Measurements from ENCODE around the gene DCTN3.

Gene DCTN3

DNA sequence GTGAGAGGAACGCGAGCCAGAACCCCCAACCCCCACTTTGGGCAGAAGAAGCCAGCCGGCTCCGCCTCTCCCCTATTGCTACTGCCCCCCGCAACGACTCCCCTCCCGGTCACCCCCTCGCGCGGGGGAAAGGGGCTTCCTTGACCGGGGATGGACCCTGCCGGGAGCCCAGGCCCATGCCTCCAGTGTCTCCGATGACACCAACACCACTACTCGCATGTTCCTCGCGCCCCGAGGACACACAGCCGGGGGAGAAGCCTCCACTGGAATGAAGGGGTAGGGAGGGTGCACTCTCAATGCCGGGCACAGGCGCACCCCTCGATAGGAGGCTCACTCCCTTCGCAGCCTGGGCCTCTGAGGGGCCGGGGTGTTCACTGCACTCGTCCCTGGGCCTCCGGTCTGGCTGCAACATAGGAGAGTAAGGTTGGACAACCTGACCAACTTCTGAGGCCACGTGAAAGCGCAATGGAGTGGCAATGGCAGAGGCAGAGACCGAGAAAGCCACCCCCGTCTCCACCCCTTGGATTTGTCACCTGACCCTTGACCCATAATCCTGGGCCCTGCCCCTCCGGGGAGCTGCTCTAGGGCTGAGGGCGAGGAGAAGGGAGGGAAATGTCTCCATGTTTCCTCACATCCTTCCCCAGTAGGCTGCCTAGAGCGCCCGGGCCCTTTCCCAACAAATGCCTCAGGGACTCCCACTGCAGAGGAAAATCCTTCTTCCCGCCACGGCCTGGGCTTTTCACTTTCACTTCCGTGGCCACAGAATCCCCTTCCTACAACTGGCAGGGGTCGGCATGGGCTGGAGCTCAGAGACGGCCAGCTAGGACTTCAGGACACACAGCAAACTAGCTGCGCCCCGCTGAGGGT, 29.7 kb downstream of the DCTN3 start:
- no peak for DNase-seq (ENCODE audit: low read depth)

DNA sequence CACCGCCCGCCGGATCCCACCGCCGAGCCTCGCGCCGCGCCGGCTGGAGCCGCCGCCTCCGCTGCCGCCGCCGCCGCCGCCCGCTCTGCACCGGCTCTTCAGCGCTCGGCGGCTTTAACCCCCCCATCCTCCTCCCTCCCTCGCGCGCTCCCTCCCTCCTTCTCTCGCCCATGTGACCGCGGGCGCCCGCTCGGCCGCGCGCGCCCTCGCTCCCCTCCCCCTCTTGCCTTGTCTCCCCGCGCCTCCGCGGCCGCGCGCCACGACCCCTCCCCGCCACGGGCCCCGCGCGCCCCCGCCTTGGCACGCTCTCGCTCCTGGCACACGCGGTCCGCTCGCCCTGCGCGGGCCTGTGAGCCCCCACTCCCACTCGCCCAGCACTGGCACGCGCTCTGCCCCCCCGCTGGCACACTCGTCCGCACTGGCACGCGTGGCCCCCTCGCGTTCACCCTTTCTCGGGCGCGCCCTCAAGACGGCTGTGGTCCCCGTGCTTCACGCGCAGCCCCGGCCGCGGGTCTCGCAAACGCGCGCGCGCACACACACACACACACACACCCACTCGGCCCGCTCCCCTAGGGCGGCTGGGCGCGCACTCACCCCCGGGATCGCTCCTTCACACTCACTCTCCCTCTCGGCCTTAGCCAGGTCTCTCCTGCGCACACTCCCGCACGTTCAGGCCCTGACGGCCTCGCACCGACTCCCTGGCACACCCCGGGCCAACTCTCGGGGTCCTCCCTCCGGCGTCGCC, 30.5 kb downstream of the DCTN3 start, which contains the start of gene CNTFR:
Gene CNTFR, minus strand, starts transcription at position 89 of the 745 bp plus-strand sequence. CDS start 20,743 bp downstream, outside the sequence.
- no peak for DNase-seq (ENCODE audit: low read depth)

DNA sequence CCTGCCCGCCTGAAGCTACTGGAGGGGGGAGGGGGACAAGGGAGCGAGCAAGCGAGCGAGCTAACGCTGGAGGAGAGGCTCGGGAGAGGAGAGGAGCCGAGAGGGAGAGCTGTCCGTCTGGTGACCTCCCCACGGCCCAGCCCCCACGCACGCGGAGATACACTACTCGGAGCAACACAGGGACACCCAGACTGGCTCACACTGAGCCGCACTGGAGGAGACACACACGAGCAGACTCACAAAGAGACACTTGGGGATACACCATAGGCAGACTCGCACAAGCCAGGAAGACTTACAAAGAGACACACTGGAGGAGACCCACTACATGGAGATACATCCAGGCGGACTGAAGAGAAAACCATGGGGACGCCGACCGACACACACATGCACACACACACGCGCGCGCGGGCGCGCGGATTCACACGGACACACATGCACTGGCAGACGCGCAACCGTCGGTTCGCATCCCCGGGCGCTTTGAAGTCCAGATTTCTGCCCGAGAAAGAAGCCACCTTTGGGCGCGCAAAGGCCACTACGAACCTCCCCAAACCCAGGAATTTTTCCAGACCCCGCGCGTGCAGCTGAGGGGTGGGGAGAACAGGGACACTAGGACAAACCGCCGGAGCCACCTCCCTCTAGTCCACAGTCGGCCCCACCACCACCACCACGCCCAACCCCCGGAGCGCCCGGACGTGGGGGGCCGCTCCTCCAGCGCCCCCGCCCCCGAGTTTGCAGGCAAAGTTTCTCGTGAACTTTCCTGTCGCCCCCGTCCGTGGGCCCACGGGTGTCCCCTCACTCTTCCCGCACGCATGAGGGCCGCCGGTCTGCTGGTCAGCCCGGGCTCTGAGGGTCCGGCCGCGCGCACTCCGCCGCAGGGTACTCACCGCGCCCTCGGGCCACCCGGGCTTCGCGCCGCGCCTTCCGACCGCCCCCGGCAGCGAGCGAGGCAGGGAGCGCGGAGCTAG, 31.3 kb downstream of the DCTN3 start:
- DNase-seq (ENCODE audit: low read depth) = no peak

DNA sequence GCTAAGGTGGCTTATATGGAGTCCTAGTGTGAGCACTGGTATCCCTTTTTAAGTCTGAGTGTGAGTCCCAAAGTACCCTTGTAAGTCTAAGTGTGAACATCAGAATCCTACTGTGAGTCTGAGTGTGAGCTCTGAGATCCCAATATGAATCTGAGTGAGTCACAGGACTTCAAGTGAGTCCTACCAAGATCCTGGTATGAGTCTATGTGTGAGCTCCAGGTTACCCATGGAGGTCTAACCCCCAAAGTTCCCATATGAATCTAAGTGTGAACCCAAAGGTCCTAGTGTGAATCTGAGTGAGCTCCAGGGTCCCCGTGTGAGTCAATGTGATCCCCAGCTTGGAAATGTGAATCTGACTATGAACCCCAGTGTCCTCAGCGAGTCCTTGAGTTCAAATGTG, 33.0 kb downstream of the DCTN3 start:
- no peak for DNase-seq (ENCODE audit: low read depth)

DNA sequence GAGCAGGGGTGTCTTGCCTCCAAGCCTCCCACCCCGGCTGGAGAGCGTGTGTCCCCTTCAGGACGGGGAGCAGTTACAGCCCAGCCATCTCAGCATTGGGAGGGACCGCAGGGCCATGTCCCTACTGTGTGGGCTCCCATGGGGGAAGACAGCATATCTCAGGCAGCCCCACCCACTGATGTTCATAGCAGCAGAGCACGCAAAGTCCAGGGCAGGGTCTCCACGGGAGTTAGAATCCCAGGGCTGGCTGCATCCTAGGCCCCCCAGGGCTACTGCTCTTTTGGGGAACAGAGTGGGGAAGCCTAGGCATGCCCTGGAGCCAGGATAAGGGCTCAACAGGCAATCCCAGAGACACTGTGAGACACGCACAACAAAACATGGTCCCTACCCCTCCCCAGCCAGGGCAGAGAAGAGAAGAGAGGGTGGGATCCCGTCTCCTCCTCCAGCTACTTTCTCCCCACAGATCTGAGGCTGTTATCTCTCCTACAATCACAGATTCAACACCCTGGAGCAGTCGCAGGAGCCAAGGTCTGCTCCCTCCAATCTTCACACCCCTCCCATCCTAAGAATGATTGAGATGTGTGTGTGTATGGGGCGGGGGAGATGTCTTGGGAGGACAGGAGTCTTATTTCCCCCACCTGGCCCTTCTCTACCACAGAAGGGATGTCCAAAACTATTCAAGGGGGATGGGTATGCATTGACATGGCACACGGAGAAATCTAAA, 34.2 kb downstream of the DCTN3 start:
- no peak for DNase-seq (ENCODE audit: low read depth)

DNA sequence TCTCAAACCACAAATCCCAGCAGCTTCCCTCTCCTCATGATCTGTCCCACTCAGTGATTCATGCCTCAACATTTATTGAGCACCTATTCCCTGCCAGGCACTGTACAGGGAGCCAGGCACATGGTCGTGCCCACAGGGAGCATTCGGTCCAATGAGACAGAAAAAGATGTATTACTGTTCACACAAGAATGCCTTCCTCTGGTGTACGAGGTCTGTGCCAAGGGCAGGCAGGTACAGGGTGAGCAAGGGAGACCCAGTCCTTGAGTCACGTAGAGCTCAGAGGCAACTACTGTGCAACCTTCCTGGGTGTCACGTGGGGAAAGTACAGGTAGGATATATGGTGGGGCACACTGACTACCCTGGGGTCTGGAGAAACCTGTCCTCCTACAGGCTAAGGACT, 35.3 kb downstream of the DCTN3 start:
- no peak for DNase-seq (ENCODE audit: low read depth)

DNA sequence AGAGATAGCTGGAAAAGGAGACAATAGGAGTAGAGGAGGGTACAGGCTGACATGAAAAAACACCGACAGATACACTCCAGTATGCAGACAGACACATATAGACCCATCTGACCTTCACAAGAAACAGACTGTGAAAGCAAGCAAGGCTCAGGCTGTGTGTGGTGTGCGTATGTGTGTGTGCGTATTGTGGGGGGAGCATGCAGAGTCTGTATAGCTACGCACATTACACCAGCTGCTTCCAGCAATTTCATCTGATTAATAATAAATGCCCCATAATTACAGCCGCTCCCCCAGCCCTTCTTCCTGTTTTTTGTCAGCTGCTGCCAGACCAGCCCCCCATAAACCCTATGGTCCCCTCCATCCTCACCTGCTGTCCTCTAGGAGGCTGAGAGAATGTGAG, 37.5 kb downstream of the DCTN3 start:
- DNase-seq (ENCODE audit: low read depth) = no peak

DNA sequence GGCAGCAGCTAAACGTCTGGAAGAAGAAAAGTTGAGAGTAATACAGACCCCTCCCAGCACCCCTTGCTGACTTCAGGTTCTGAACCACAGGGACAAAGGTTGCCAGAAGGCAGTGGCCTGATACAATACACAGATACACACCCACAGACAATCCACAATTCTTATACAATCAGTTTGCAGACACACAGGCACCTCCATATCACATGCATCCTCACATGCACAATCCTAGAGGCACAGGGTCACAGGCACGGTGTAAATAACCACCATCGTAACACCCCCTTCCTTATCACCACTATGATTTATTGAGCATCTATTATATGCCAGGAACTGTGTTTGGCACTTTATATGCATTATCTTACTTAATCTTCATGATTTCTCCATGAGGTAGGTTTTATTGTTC, 39.0 kb downstream of the DCTN3 start:
- no peak for DNase-seq (ENCODE audit: low read depth)

DNA sequence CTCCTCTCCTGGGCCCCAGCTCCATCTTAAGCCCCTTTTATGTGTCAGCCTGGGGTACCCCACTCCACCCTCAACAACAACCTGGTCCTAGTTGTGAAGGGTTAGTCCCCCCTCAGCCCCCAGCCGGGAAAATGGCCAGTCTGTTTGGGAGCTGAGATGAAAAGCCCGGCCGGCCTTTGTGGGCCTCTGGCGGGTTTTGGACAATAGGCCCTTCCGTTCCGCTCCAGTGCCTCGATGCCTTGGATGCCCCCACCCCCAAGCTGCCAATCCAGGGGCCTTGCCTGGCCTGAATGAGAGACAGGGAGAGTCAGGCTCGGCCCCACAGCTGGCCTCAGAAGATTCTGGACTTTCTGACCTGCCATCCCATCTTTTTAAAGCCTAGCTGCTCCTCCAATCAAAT, 39.9 kb downstream of the DCTN3 start:
- DNase-seq (ENCODE audit: low read depth) = no peak

DNA sequence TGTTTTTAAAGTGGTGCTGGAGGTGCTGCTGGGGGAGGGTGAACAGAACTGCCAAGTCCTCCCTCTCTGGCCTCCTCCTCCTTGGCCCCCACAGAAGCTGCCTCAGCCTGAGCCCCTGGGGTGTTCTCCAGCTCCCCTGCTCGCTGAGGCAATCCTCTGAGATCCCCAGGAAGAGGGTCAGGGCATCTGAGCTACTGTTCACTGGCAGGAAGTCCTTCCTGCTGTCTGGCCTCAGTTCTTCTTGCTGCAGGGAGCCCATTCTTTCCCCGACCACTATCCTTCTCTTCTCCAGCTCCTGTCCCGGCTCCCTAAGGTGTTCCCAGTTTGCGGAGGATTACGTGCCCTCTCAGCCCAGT, 40.5 kb downstream of the DCTN3 start:
- DNase-seq (ENCODE audit: low read depth) = no peak

DNA sequence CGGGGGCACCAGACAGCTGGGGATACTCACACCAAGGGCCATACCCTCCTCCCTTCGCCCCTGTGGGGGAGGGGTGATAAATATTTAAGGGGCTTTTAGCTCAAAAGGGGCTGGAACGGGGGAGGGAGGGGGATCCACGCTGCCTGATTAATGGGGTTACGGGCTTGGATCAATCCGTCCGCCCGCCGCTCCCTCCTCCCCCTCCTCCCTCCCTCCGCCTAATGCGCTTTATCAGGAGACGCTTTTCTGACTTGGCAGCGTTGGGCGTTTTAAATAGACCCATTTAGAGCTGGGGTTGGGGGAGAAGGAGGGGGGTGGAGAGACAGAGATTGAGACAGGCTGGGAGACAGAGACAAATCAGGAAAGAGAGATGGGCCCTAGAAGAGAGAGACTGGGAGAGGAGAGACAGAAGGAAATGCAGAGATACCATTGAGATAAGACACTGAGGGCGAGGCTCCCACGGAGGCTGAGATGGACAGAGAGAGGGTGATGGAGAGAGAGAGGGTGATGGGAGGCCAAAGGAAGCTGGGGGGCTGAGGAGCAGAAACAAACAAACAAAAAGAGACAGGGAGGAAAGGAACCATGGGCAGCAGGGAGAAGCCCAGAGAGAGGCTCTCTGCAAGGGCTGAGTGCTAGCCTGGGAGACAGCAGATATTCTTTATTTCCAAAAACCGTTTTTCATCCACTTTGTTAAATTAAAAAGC, 41.0 kb downstream of the DCTN3 start:
- no peak for DNase-seq (ENCODE audit: low read depth)

DNA sequence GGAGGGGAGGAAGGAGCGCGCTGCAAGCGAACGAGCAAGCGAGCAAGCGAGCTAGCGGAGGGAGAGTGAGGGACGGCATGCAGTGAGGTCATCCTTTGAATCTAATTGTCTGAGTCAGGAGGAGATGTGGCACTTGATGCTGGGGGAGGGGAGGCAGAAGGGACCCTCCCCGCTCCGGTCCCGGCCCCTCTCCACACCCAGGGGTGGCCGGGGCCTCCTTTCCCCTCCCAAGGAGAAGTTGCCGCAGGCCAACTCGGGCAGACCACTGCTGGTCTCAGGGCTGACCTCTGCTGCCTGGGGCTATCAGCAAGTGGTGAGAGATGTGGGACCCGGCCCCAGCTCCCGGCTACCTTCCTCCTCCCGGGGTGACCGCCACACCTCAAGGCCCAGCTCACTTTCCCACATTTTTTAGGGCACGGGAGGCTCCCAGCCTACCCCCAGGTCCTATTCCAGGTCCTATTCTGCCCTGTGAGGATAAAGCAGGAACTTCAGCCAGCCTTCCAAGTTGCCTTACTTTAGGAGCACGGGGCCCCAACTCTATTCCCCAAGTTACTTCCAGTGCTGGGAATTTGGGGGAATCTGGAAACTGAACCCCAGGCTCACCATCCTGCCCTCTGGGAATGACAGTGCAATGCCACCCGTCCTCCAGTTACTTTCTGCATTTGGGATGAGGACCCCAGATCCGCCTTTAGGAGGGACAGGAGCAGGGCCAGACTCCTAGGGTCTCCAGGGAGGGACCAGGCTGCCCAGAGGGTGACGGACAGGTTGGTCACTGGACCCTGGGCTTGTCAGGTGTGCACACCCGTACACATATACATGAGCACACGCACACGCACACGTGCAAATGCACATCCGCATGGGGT, 41.8 kb downstream of the DCTN3 start:
- DNase-seq (ENCODE audit: low read depth) = no peak

DNA sequence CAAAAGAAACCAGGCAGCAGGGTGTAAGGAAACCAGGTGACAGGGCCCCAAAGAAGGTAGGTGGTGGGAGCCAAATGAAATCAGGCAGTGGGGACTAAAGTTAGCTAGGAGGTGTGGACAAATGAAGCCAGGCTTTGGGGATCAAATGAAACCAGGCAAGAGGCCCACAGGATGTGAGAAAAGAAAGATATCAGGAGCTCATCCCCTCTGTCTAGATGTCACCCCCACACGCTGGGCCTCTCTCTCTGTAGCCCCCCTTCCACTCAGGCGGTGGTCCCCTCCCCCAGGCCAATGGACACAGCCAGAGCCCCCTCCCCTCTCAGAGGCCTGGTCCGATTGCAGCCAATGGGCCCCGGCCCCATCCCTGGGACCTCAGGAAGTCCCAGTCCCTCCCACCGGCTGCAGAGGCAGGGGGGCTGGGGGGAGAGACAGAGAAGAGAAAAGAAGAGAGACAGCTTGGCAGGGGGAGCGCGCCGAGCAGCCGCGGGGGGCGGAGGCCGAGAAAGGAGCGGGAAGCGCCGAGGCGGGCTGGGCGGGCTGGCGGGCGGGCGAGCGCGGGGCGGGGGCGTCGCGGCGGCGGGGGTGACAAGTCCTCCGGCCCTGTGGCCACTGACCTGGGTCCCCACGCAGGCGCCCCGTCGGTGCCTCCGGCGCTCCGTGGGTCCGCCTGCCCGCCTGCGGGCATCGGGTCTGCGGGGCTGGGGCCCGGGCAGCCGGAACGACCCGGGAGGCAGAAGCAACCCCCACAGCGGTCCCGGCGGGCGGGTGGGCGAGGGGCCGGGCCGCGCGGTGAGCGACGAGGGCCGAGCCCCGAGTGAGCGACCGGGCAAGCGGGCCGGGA, 42.7 kb downstream of the DCTN3 start:
- DNase-seq (ENCODE audit: low read depth) = no peak

DNA sequence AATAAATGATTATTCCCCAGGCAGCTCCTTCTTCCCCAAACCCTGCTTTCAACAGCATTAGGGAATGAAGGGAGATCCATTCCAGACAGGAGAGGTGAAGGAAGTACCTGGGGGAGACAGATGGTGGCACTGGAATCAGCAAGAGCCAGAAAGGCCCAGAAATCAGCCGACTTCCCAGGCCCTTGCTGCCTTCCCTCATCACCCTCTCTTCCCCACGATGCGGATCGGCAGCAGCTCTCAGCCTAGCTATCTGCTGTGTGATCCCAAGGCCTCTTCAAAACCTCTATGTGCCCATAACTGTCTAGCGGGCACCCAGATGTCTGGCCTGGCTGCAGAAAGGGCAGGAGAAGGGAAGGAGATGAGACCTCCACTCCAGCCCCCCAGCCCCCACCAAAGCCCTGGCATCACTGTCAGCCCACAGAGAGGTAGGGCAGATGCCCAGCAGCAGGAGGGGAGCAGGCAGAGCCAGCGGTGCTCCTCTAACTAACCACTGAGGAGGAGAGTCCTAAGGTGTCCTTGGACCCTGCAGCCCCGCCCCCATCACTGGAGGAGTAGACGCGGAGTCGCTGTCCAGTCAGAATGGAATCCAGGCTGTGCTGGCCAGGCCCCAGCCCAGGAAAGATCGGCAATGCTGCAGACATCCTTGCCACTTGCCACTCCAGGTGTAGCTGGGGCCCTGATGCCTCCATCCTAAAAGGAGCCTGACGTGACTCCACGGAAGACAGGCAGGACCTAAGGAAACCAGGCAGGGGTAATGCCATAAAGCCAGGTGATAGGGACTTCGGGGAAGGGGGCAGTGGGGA, 43.5 kb downstream of the DCTN3 start:
- no peak for DNase-seq (ENCODE audit: low read depth)

DNA sequence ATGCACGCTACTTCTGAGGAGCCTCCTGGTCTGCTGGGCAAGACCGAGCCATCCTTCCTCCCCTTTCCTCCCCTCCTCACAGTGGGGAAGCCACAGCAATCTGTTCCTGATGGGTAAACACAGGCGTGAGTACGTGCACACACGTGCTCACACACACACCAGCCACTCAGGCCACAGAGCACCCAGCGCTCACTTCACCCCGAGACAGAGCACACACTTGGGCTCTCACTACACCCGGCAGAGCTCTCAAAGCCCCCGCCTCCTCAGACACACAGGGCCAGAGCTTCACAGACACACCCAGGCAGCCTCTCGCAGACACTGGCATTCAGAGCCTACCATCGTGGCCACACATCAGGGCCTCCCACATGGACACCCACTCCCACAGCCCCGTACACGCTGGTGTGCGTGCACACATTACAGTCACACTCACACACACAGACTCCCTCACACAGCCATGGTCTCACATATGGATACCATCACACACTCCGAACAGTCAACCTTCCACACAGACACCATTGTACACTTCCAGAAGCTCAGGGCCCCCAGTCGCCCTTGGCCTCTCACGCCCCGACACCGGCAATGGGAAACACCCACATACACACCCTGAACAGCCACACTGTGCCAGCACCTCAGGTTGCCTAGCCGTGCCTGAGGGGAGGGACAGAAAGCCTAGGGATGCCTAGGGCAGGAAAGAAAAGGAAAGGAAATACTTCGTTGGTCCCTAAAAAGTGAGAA, 44.3 kb downstream of the DCTN3 start:
- no peak for DNase-seq (ENCODE audit: low read depth)

DNA sequence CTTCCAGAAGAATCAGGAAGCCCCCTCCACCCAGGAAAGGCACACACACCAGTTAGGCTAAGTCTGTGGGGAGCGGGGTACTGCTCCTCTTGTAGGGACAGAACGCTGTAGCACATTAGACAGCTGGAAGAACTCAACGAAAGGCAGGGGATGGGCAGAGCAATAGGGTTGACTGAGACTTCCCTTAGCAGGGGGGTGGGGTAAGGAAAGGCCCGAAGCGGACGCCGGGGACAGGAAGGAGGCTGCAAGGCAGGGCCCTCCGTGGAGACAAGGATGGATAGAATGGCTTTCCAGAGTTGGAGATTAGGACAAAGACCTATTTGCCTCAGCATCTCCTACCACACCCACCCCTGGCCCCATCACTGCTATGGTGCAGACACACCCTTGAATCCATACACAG, 45.1 kb downstream of the DCTN3 start:
- DNase-seq (ENCODE audit: low read depth) = no peak

DNA sequence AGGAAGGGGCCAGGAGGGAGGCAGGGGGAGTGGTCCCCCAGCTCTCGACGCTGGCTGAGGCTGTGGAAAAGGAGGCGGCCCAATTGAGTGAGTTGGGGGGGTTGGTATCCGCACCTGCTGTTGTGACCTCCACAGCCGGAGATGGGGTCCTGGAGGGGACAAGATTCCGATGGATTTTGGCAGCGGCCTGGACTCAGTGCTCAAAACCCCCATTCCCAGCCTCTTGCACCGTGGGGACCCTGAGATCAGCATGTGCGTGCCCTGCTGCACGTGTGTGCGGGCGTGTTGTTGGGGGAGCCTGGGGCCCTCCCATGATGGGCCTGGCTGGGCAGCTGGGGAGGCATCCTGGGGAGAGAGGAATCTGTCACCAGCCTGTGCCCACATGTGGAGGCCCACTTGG, 45.7 kb downstream of the DCTN3 start:
- DNase-seq (ENCODE audit: low read depth) = no peak
